Central memory CD8-positive, alpha-beta T cell (primary cell): Measurements from ENCODE around the gene MYO18B.

Experiments
- ATAC-seq: fragments of 150-1000 bp; cut with Tn5 transposase; replicated peaks from 2 replicates; pipeline ENCODE4 v1.10.0; 2022; ENCODE audit warnings: mild to moderate bottlenecking, moderate FRiP score, moderate number of reproducible peaks; ENCODE audit not compliant: poor library complexity, severe bottlenecking; ENCODE audit errors: extremely low read depth
- DNase-seq, 2 donors: peaks; one replicate each; pipeline ENCODE4 v3.0.0; 2021; ENCODE audit warnings: low spot score in 2 of 2
- H3K27ac Mint-ChIP-seq: one replicate; pipeline ENCODE4 v1.8.0; 2022; ENCODE audit warnings: low read depth, mild to moderate bottlenecking, moderate library complexity, mixed read lengths
- H3K27me3 Mint-ChIP-seq: one replicate; pipeline ENCODE4 v1.8.0; 2022; ENCODE audit warnings: mixed read lengths
- H3K36me3 Mint-ChIP-seq: one replicate; pipeline ENCODE4 v1.8.0; 2022; ENCODE audit warnings: mild to moderate bottlenecking, moderate library complexity, mixed read lengths; ENCODE audit not compliant: insufficient read depth
- H3K4me1 Mint-ChIP-seq: one replicate; pipeline ENCODE4 v1.8.0; 2022; ENCODE audit warnings: mixed read lengths
- H3K4me3 Mint-ChIP-seq: one replicate; pipeline ENCODE4 v1.8.0; 2022; ENCODE audit warnings: mild to moderate bottlenecking, moderate library complexity, mixed read lengths
- H3K9me3 Mint-ChIP-seq: one replicate; pipeline ENCODE4 v1.8.0; 2022; ENCODE audit warnings: mixed read lengths

The MYO18B gene

DNA sequence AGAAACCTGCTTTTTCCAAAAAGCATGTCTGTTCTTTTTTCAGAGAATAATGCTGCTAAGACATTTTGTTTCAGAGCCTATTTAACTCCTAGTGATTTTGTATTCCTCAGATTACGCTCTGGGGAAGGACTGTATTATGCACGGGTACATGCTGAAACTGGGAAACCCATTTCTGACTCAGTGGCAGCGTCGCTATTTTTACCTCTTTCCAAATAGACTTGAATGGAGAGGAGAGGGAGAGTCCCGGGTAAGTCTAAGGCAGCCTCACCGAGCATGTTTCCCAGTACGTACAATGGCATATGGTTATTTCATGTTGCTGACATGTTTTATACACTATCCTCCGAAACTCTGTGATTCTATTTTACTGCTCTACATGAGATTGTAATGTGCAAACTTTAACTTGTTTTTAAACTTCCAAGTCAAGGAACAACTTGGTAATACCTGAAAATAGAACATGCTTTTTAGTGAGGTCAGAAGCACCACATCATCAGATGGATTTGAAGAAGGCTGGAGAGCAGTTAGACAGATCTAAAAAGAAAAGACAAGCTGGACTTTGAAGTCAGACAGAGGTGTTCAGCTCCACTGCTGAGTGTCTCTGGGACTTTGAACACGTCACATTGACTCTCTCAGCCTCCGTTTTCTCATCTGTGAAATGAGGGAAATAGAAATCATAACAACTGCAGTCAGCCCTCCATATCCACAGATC is 23.7 kb upstream of the MYO18B start:
- H3K9me3 Mint-ChIP-seq: no peaks in the 10 kb centered on the region
- DNase-seq (no peak), ATAC-seq (no peak)
- no peak overlapping the region for H3K4me3 Mint-ChIP-seq
- no peaks in the 10 kb centered on the region for H3K4me1 Mint-ChIP-seq
- H3K27ac Mint-ChIP-seq: no peak overlapping the region
- no peaks in the 10 kb centered on the region for H3K36me3 Mint-ChIP-seq
- H3K27me3 Mint-ChIP-seq: no peaks in the 10 kb centered on the region

DNA sequence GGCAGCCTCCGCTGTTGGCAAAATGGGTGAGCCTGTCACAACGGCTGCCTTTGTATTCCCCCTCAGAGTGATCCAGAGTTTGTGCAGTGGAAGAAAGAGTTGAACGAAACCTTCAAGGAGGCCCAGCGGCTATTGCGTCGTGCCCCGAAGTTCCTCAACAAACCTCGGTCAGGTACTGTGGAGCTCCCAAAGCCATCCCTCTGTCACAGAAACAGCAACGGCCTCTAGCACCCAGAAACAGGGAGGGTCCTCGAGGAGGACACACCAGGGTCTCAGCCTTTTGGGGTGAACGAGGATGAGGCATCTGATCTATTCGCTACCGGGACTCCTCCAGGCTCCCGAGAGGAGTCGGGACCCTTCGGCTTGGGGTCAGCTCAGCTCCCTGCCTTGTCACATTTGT is 19.8 kb upstream of the MYO18B start:
- Mint-ChIP-seq H3K36me3 (peaks cover 1% of the 10 kb centered on the region), H3K9me3 (no peaks in the 10 kb centered on the region), H3K27me3 (no peaks in the 10 kb centered on the region), H3K4me1 (no peaks in the 10 kb centered on the region), H3K4me3 (no peak overlapping the region), H3K27ac (no peak overlapping the region)
- DNase-seq (no peak), ATAC-seq (no peak)

DNA sequence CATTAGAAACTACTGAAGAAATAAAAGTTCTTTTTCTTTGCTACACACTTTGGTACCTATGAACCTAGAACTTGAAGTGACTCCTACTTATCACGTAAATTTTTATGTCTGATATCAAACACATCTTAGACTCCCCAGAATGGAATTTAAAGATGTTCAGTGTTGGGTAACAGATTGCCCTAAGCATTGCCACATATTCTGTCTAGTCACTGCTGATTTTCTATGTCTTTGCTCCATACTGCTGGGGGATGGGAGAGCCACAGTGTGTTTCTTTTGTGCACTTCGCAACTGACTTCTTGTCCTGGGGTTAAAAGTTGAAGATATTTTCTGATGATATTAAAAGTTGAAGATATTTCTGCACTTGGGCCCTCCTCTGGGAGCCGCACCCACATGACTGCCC is 19.4 kb upstream of the MYO18B start:
- Mint-ChIP-seq H3K27me3 (no peaks in the 10 kb centered on the region), H3K4me1 (no peaks in the 10 kb centered on the region), H3K36me3 (peaks cover 1% of the 10 kb centered on the region), H3K27ac (no peak overlapping the region), H3K4me3 (no peak overlapping the region), H3K9me3 (no peaks in the 10 kb centered on the region)
- no peak for DNase-seq
- no peak for ATAC-seq

DNA sequence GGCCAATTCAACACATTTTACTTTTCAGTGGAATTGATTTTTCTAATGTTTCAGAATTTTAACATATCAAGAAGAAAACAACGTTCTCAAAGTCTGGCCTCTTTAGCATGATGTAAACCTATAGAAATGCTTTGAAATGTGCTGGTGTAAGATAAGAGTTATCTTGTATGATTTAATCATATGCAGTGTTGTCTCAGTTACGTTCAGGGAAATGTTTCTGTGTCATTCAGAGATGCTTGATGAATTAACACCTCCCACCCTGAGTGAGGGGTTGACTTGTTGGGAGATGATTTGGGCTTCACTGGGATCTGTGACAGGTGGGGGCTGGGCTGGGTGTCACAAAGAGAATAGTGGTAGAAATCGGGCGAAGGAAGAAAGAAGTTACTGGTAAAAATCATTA is 15.7 kb upstream of the MYO18B start:
- H3K4me1 Mint-ChIP-seq: no peaks in the 10 kb centered on the region
- H3K27ac Mint-ChIP-seq: no peak overlapping the region
- DNase-seq (no peak), ATAC-seq (no peak)
- H3K27me3 Mint-ChIP-seq: no peaks in the 10 kb centered on the region
- H3K36me3 Mint-ChIP-seq: peaks cover 1% of the 10 kb centered on the region
- no peaks in the 10 kb centered on the region for H3K9me3 Mint-ChIP-seq
- H3K4me3 Mint-ChIP-seq: no peak overlapping the region

DNA sequence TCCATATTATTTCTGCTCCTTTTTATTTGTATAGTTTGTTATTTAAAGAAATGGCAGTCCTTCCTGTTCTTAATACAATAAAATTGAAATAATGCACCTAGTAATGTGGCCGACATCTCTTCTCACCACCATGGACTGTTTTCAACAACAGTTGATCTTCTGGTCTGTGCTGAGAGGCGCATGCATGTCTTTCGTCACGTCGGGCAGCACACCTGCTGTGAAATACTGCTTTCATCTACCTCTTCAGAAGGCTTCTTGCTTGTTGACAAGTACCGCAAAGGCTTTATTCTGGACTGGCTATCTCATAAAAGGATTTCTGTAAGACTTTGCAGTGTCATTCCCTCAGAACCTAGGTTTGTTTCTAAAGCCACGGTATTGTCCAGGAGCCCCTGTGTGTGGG is 13.9 kb upstream of the MYO18B start:
- Mint-ChIP-seq H3K4me1 (no peaks in the 10 kb centered on the region), H3K36me3 (peaks cover 1% of the 10 kb centered on the region), H3K27me3 (no peaks in the 10 kb centered on the region), H3K9me3 (no peaks in the 10 kb centered on the region), H3K27ac (no peak overlapping the region), H3K4me3 (no peak overlapping the region)
- no peak for DNase-seq
- ATAC-seq: no peak

DNA sequence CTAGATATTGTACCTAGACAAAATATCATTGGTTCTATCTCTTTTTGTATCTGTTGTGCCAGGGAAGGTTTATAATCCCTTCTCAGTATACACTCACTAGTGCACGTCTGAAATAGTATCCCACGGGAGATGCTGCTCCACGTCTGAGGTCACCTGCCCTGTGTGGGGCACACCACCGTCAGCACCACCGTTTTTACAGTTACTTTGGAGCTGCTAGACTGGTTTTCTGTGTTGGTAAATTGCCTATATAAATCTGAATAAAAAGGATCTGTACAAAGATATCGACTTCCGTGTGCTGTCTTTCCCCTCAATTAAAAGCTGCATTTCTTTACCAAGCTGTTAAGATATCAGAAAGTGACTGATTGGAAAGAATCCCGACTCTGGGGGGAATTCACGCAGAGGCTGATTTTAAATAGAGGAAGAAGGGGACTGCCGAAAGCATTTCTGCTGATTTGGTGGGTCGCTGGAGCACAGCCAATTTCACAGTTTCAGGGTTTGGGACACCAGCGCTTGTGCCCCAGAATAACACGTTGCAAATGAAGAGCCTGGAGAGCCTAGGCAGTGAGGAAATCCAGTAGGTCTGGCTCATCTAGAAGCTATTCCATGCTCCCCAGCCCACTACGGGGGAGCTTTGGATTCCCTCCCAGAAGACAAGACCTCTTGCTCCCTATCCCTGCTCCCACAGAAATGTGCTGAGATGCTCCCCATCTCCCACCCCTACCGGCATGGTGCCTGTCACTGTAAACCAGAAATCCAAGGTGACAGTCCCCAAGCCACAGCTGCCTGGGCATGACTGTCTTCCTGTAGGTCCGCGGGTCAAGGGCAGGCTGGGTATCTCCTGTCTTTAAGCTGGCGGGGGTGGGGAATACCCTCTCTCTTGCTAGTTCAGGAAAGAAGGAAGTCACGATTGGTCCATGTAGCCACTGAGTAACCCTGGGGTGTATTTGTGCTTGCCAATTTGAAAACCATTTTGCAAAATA is 12.7 kb upstream of the MYO18B start:
- Mint-ChIP-seq H3K36me3 (no peaks in the 10 kb centered on the region), H3K4me1 (no peaks in the 10 kb centered on the region), H3K27me3 (peaks cover 5% of the 10 kb centered on the region), H3K9me3 (no peaks in the 10 kb centered on the region), H3K27ac (no peak overlapping the region), H3K4me3 (no peak overlapping the region)
- ATAC-seq (no peak), DNase-seq (no peak)

DNA sequence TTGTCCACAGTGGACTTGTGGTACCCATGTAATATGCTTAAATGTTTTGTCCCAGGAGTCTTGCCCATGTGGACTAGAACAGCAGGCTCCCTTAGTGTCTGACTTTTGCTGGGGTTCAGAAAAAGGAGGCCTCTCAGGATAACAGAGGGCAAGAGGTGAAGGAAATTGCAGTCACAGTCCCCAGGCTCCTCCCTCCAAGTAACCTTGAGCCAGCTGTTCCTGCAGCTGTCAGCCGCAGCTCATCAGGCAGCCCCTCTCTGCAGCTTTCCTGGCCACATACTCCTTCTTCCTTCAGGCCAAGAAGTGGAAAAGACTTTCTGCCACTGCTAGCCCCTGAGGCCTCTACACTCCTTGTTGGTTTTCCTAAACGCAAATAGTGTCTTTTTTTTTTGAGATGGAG is 6.3 kb upstream of the MYO18B start:
- DNase-seq (no peak), ATAC-seq (no peak)
- Mint-ChIP-seq H3K9me3 (no peaks in the 10 kb centered on the region), H3K4me3 (no peak overlapping the region), H3K4me1 (peaks cover 6% of the 10 kb centered on the region), H3K27ac (no peak overlapping the region), H3K36me3 (no peaks in the 10 kb centered on the region), H3K27me3 (peaks cover 16% of the 10 kb centered on the region)

DNA sequence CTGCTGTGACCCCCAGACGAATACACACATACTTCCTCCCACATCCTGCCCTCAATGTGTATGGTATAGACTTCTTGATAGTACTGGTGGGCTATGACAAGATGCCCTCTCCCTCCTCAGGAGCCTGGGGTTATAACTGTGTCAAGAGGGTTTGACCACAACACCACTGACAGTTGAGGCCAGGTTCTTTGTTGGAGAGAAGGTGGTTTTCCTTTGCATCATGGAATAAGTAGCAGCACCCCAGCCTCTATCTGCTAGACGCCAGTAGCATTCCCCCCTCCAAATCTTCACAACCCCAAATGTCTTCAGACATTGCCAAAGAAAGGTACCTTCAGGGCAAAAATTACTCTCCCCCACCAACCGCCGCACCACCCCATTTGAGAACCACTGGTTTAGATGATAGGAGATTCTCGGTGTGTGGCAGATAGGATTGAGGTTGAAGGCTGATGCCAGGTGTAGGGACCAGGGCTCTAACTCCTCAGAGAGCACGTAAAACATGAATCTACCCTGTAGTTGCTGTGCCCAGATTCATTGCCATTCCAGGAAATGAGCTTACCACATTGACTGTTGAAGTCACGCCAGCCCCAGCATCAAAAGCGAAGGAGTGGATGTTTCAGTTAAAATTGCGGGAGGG is 5.5 kb upstream of the MYO18B start:
- Mint-ChIP-seq H3K36me3 (no peaks in the 10 kb centered on the region), H3K4me3 (no peak overlapping the region), H3K9me3 (no peaks in the 10 kb centered on the region), H3K27me3 (peaks cover 16% of the 10 kb centered on the region), H3K27ac (no peak overlapping the region), H3K4me1 (peaks cover 6% of the 10 kb centered on the region)
- DNase-seq (no peak), ATAC-seq (peak; percentile 36)

DNA sequence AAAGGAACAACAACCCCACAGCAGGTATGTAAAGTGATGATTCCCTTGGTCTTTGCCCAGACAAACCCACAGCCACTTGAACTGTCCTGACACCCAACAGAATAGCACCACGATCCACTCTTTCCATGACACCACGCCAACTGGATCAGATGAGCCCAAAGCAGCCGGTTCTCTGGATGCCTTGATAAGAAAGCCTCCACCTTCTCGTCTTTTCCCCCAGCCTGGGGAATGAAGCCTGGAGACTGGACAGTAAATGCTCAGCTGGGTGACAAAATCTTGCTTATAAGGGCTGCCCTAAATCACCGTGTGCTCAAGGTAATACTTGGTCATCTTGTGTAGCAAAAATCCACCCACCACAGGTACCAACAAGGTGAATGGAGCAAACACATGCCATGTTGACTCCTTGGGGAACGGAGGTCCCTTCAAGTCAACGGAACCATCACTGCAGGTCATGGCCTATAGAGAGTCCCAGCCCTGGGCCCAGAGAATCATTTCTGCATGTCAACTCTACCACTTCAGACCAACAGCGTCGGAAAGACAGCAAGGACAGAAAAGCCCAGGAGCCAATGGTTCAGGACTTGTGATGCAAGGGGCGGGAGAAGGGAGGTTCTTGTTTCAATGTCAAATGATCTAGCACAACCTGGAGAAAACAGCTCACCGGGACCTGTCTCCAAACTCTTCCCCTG is 2.2 kb upstream of the MYO18B start:
- Mint-ChIP-seq H3K4me3 (no peak overlapping the region), H3K4me1 (peaks cover 6% of the 10 kb centered on the region), H3K36me3 (no peaks in the 10 kb centered on the region), H3K9me3 (no peaks in the 10 kb centered on the region), H3K27me3 (peaks cover 22% of the 10 kb centered on the region), H3K27ac (no peak overlapping the region)
- ATAC-seq (no peak), DNase-seq (no peak)

DNA sequence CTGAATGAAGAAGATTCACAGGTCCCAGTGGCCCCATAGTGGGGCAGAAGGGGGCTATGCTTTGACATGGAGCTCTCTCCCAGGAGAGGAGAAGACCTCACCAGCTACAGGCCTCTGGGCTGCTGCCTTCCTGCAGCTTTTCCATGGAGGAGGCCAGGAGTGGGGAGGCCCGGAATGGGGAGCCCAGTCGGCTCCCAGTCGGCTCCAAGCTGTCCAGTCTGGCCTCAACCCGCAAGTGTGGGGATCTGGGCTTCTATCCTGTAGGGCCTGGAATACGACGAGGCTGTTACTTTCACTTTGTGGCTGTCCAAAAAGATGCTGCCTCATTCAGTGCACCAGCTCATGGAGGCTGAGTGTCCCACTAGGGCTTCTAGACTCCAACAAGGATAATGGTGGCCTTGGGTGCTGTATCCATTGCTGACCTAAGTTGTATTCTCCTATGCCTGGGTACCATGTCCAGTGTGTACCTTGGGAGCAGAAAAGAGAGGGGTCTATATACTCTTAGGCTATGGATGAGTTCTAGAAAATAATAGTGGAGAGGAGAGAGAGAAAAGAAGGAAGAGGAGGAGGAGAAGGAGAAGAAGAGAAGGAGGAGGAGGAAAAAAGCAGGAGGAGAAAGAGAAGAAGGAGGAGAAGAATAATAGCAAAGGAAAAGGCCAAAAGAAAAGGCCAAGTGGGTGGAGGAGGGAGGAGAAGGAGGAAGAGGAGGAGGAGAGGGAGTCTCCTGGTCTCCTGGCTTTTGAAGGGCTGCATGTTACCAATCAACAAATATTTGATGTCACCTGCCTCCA is 1.1 kb downstream of the MYO18B start:
- Mint-ChIP-seq H3K4me1 (no peaks in the 10 kb centered on the region), H3K27ac (no peak overlapping the region), H3K27me3 (peaks cover 14% of the 10 kb centered on the region), H3K4me3 (no peak overlapping the region), H3K9me3 (no peaks in the 10 kb centered on the region), H3K36me3 (no peaks in the 10 kb centered on the region)
- ATAC-seq (no peak), DNase-seq (no peak)

DNA sequence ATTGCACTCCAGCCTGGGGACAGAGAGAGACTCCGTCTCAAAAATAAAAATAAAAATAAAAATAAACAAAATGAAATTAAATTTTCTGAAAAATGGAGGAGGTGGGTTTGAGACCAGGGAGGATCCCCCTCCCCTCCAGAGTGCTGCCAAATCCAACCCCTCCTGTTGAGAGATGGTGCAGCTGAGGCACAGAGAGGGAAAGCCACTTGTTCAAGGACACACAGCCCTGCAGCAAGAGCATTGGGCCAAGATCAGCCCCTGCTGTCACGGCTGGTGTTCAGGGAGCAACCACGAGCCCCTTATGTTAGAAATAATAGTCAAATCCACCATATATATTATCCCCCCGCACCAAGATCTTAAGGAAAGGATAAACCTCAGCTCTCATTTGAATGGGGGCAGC is 2.7 kb downstream of the MYO18B start:
- Mint-ChIP-seq H3K9me3 (no peaks in the 10 kb centered on the region), H3K4me1 (no peaks in the 10 kb centered on the region), H3K4me3 (no peak overlapping the region), H3K27ac (no peak overlapping the region), H3K27me3 (peaks cover 20% of the 10 kb centered on the region), H3K36me3 (no peaks in the 10 kb centered on the region)
- DNase-seq (no peak), ATAC-seq (no peak)
